ENCODE measurements around the gene GPR63. TPM values are rescaled to one million over a fixed set of nuclear protein-coding genes. Genes with fewer than 3 reads are reported as not detected.

The GPR63 gene
- total RNA-seq, 1 experiment from 2014 or later, result 5.9 TPM

GRCh38 chr6:96823743-96824142 lies 13.5 kb downstream of the GPR63 start:
- H4K91ac ChIP-seq (ENCODE audit: insufficient read length, low read depth, low read length), result no peak overlapping the region
- H3K4me3 Mint-ChIP-seq, result no peak overlapping the region
- H2BK5ac ChIP-seq (ENCODE audit: insufficient read length, low read length), result no peak overlapping the region
- H3K9me3 ChIP-seq (ENCODE audit: control insufficient read depth, low read depth, low read length), result no peaks in the 10 kb centered on the region
- no peak overlapping the region for H3K27ac Mint-ChIP-seq
- no peak overlapping the region for H4K8ac ChIP-seq (replicated peaks; ENCODE audit: insufficient read length, low read depth, low read length)
- H3K36me3 Mint-ChIP-seq (ENCODE audit: insufficient read depth in 1 of 3, low read depth in 3 of 3), result peaks cover 3 to 8% (median 8%) of the 10 kb centered on the region in 3 experiments; a peak in 6 of 7 replicates
- no peaks in the 10 kb centered on the region for H3K27me3 ChIP-seq (ENCODE audit: insufficient read depth, low read length)
- peaks cover 0 to 3% of the 10 kb centered on the region in 2 experiments; a peak in 2 of 5 replicates for H3K9me3 Mint-ChIP-seq
- no peak overlapping the region for H2BK20ac ChIP-seq (ENCODE audit: low read depth, low read length, poor library complexity, severe bottlenecking)
- H3K9ac ChIP-seq (ENCODE audit: extremely low read depth, insufficient read length, low read length), result no peak overlapping the region
- no peak overlapping the region for H3T11ph ChIP-seq (ENCODE audit: low read length)
- no peak overlapping the region for H2AK5ac ChIP-seq (ENCODE audit: insufficient read length, low read length)
- no peaks in the 10 kb centered on the region for H3K23me2 ChIP-seq (ENCODE audit: insufficient read length, low read depth, low read length, poor library complexity, severe bottlenecking)
- H3K14ac ChIP-seq (ENCODE audit: insufficient read depth, low read length), result no peak overlapping the region
- H3K27me3 Mint-ChIP-seq (ENCODE audit: low read depth), result no peaks in the 10 kb centered on the region
- no peak overlapping the region for H3K4me2 ChIP-seq (ENCODE audit: insufficient read depth, insufficient read length, low read length)
- H4K5ac ChIP-seq (ENCODE audit: insufficient read length, low read depth, low read length), result no peak overlapping the region
- H3K18ac ChIP-seq (ENCODE audit: insufficient read length, low read depth, low read length), result no peak overlapping the region
- H3K27ac ChIP-seq (ENCODE audit: insufficient read length, low read depth, low read length), result no peak overlapping the region
- H2BK120ac ChIP-seq (ENCODE audit: low read depth, low read length, poor library complexity, severe bottlenecking), result no peak overlapping the region
- H3K4me1 ChIP-seq (ENCODE audit: insufficient read depth, low read length), result no peaks in the 10 kb centered on the region
- no peak overlapping the region for H2AFZ ChIP-seq (ENCODE audit: low read length)
- H3K23ac ChIP-seq (ENCODE audit: insufficient read length, low read depth, low read length), result no peak overlapping the region
- no CpG with 5 or more reads among the region's 2 CpGs for WGBS (ENCODE audit: extremely low coverage, insufficient read length, low lambda C conversion rate)
- H3K79me1 ChIP-seq (ENCODE audit: insufficient read depth, low read depth, low read length, poor library complexity, severe bottlenecking), result no peaks in the 10 kb centered on the region
- H4K20me1 ChIP-seq (ENCODE audit: control insufficient read depth, insufficient read depth, insufficient read length), result no peaks in the 10 kb centered on the region
- no peak overlapping the region for H3K4ac ChIP-seq (ENCODE audit: low read depth, low read length)
- DNase-seq, result no peak
- no peaks in the 10 kb centered on the region; the same call in 1 of the 2 replicates for H3K79me2 ChIP-seq (ENCODE audit: insufficient read depth, low read length)
- H2BK15ac ChIP-seq (ENCODE audit: low read depth, low read length), result no peak overlapping the region
- peaks cover 13 to 18% of the 10 kb centered on the region in 2 experiments for H3K4me1 Mint-ChIP-seq
- H2BK12ac ChIP-seq (ENCODE audit: insufficient read length, low read depth, low read length), result no peak overlapping the region
- H3K56ac ChIP-seq (ENCODE audit: insufficient read length, low read depth, low read length), result no peak overlapping the region
- TF ChIP-seq, protein P1, sequence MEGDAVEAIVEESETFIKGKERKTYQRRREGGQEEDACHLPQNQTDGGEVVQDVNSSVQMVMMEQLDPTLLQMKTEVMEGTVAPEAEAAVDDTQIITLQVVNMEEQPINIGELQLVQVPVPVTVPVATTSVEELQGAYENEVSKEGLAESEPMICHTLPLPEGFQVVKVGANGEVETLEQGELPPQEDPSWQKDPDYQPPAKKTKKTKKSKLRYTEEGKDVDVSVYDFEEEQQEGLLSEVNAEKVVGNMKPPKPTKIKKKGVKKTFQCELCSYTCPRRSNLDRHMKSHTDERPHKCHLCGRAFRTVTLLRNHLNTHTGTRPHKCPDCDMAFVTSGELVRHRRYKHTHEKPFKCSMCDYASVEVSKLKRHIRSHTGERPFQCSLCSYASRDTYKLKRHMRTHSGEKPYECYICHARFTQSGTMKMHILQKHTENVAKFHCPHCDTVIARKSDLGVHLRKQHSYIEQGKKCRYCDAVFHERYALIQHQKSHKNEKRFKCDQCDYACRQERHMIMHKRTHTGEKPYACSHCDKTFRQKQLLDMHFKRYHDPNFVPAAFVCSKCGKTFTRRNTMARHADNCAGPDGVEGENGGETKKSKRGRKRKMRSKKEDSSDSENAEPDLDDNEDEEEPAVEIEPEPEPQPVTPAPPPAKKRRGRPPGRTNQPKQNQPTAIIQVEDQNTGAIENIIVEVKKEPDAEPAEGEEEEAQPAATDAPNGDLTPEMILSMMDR (conservative IDR thresholded peaks at IDR 0.05), result no peak
